HepG2 (cell line): Measurements from ENCODE around the gene TRMU. TPM values are rescaled to one million over a fixed set of nuclear protein-coding genes. Genes with fewer than 3 reads are reported as not detected.

Experiments used
- ARNT ChIP-seq: fragments of 450-650 bp; IDR thresholded peaks from 2 replicates; pipeline ENCODE4 v1.6.1; 2017
- ATRX ChIP-seq: sonication (generic); formaldehyde crosslinking; IDR thresholded peaks from 2 replicates; pipeline ENCODE4 v1.4.0; 2020; ENCODE audit warnings: missing genetic modification reagents, borderline replicate concordance
- FOXA1 ChIP-seq, 2 experiments: fragments of 450-650 bp in 1 of 2; sonication (generic) in 1 of 2; formaldehyde crosslinking in 1 of 2; IDR thresholded peaks; 2 replicates each; pipeline versions ENCODE4 v1.4.0 to v1.6.1; 2016 to 2020; ENCODE audit warnings: missing genetic modification reagents in 1 of 2
- KLF15 ChIP-seq: sonication (generic); formaldehyde crosslinking; IDR thresholded peaks from 2 replicates; pipeline ENCODE4 v1.8.1; 2023; ENCODE audit warnings: borderline replicate concordance, mild to moderate bottlenecking, inconsistent platforms, missing genetic modification reagents, mixed read lengths
- MLX ChIP-seq: IDR thresholded peaks from 2 replicates; pipeline ENCODE4 v1.6.1; 2016
- NR2F1 ChIP-seq, 2 experiments: fragments of 450-650 bp in 1 of 2; formaldehyde crosslinking in 1 of 2; IDR thresholded peaks; 2 replicates each; pipeline versions ENCODE4 v1.5.0 to v1.6.1; 2016 to 2020; ENCODE audit warnings: mild to moderate bottlenecking in 1 of 2, missing compliant biosample characterization in 1 of 2, missing genetic modification reagents in 1 of 2, moderate library complexity in 1 of 2
- PLSCR1 ChIP-seq: sonication (generic); formaldehyde crosslinking; IDR thresholded peaks from 2 replicates; pipeline ENCODE4 v1.5.0; 2020; ENCODE audit warnings: missing genetic modification reagents, mild to moderate bottlenecking, borderline replicate concordance
- REPIN1 ChIP-seq: sonication (generic); formaldehyde crosslinking; IDR thresholded peaks from 2 replicates; pipeline ENCODE4 v1.8.0; 2022; ENCODE audit warnings: missing genetic modification reagents, low read depth, mild to moderate bottlenecking, borderline replicate concordance
- RXRB ChIP-seq: IDR thresholded peaks from 2 replicates; pipeline ENCODE4 v1.6.1; 2016; ENCODE audit warnings: borderline replicate concordance, missing genetic modification reagents, missing compliant biosample characterization
- SATB2 ChIP-seq: sonication (generic); formaldehyde crosslinking; IDR thresholded peaks from 2 replicates; pipeline ENCODE4 v1.5.0; 2020; ENCODE audit warnings: missing genetic modification reagents
- SETDB1 ChIP-seq: sonication (generic); formaldehyde crosslinking; IDR thresholded peaks from 2 replicates; pipeline ENCODE4 v1.5.1; 2020; ENCODE audit warnings: missing genetic modification reagents, mild to moderate bottlenecking, borderline replicate concordance
- SNAPC2 ChIP-seq: sonication (generic); formaldehyde crosslinking; IDR thresholded peaks from 2 replicates; pipeline ENCODE4 v1.8.1; 2022; ENCODE audit warnings: mild to moderate bottlenecking, missing genetic modification reagents
- TERF1 ChIP-seq: sonication (generic); formaldehyde crosslinking; IDR thresholded peaks from 2 replicates; pipeline ENCODE4 v1.8.0; 2022; ENCODE audit warnings: mild to moderate bottlenecking, missing genetic modification reagents, moderate library complexity
- THYN1 ChIP-seq: sonication (generic); formaldehyde crosslinking; IDR thresholded peaks from 2 replicates; pipeline ENCODE4 v1.8.1; 2023; ENCODE audit warnings: low read depth, mild to moderate bottlenecking, moderate library complexity, missing genetic modification reagents, borderline replicate concordance
- TOPORS ChIP-seq: sonication (generic); formaldehyde crosslinking; IDR thresholded peaks from 2 replicates; pipeline ENCODE4 v1.8.0; 2023; ENCODE audit warnings: mild to moderate bottlenecking, missing genetic modification reagents
- YEATS4 ChIP-seq: sonication (generic); formaldehyde crosslinking; IDR thresholded peaks from 2 replicates; pipeline ENCODE4 v1.4.0; 2020; ENCODE audit warnings: missing genetic modification reagents, borderline replicate concordance
- ZFP90 ChIP-seq: sonication (generic); formaldehyde crosslinking; IDR thresholded peaks from 2 replicates; pipeline ENCODE4 v1.8.0; 2022; ENCODE audit warnings: missing genetic modification reagents, mild to moderate bottlenecking, inconsistent platforms, borderline replicate concordance
- ZHX1 ChIP-seq: sonication (generic); formaldehyde crosslinking; IDR thresholded peaks from 2 replicates; pipeline ENCODE4 v1.8.1; 2022; ENCODE audit warnings: low read depth, mild to moderate bottlenecking, missing genetic modification reagents
- ZNF160 ChIP-seq: sonication (generic); formaldehyde crosslinking; IDR thresholded peaks from 2 replicates; pipeline ENCODE4 v1.8.0; 2022; ENCODE audit warnings: mild to moderate bottlenecking, inconsistent platforms, missing genetic modification reagents
- ZNF460 ChIP-seq: sonication (generic); formaldehyde crosslinking; IDR thresholded peaks from 2 replicates; pipeline ENCODE4 v1.5.1; 2020; ENCODE audit warnings: missing genetic modification reagents, mild to moderate bottlenecking, borderline replicate concordance
- ZNF543 ChIP-seq: sonication (generic); formaldehyde crosslinking; IDR thresholded peaks from 2 replicates; pipeline ENCODE4 v1.4.0; 2020; ENCODE audit warnings: mild to moderate bottlenecking, missing genetic modification reagents
- ZNF75D ChIP-seq: sonication (generic); formaldehyde crosslinking; IDR thresholded peaks from 2 replicates; pipeline ENCODE4 v1.8.1; 2023; ENCODE audit warnings: missing genetic modification reagents, mild to moderate bottlenecking, borderline replicate concordance
- ZNF883 ChIP-seq: sonication (generic); formaldehyde crosslinking; IDR thresholded peaks from 2 replicates; pipeline ENCODE4 v1.5.1; 2020; ENCODE audit warnings: mild to moderate bottlenecking, missing genetic modification reagents; ENCODE audit errors: not compliant biosample characterization
- polyA plus RNA-seq, 8 experiments: library from polyadenylated mRNA; depleted of rRNA in 3 of 8; stranded (reverse) in 7 of 8; unstranded in 1 of 8; fragments of >200 nt; fragmentation: Illumina TruSeq in 4 of 8; extraction: Trizol in 4 of 8; gene quantifications; 2 replicates each; pipeline versions ENCODE4 v1.2.1 to v1.2.3, GENCODE V29; 2011 to 2016; ENCODE audit warnings: low read depth in 4 of 8, missing spikeins in 1 of 8, mixed read lengths in 1 of 8; ENCODE audit not compliant: insufficient read depth in 1 of 8
- total RNA-seq, 5 experiments: library from RNA; depleted of rRNA; stranded (reverse); fragments of >200 nt; fragmentation: Illumina TruSeq; extraction: Trizol; gene quantifications; 2 replicates each; pipeline ENCODE4 v1.2.3, GENCODE V29; 2016; ENCODE audit warnings: low read depth in 1 of 5

TRMU gene
- total and polyA plus RNA-seq, 2 of the 13 experiments (the other 11 are each of a cell fraction or from before 2014, with no cell fraction given) = 31.0 to 50.2 TPM

GRCh38 chr22:46296257-46297150 is 39.0 kb upstream of the TRMU start, which contains the start of gene GTSE1 (continued):
- no peak for TF ChIP-seq ZNF75D (CRISPR knock-in tag)
- TF ChIP-seq SNAPC2 (CRISPR knock-in tag) = peak; percentile 93
- 0 out of 2 replicates have a peak, but pooled peaks have one; percentile 68 for TF ChIP-seq TERF1 (CRISPR knock-in tag)
- TF ChIP-seq REPIN1 (CRISPR knock-in tag) = peak; percentile 73; the same call in 1 of the 2 replicates
- peak; percentile 79; the same call in 1 of the 2 replicates for TF ChIP-seq YEATS4
- TF ChIP-seq FOXA1 (IDR thresholded peaks at IDR 0.05) = no peak
- 0 out of 2 replicates have a peak, but pooled peaks have one; percentile 21 for TF ChIP-seq FOXA1 (CRISPR knock-in tag; IDR thresholded peaks at IDR 0.05)
- no peak for TF ChIP-seq NR2F1 (CRISPR knock-in tag; IDR thresholded peaks at IDR 0.05)
- no peak for TF ChIP-seq ZNF460 (CRISPR knock-in tag)
- no peak for TF ChIP-seq ATRX (CRISPR knock-in tag)
- peak; percentile 85; the same call in 1 of the 2 replicates for TF ChIP-seq TOPORS (CRISPR knock-in tag)
- TF ChIP-seq RXRB = 0 out of 2 replicates have a peak, but pooled peaks have one; percentile 14
- TF ChIP-seq SETDB1 (CRISPR knock-in tag) = no peak
- 0 out of 2 replicates have a peak, but pooled peaks have one; percentile 34 for TF ChIP-seq KLF15
- peak; percentile 70 for TF ChIP-seq ZHX1
- TF ChIP-seq ARNT = no peak
- peak; percentile 87; the same call in 1 of the 2 replicates for TF ChIP-seq ZNF160 (CRISPR knock-in tag)
- no peak for TF ChIP-seq PLSCR1 (CRISPR knock-in tag)
- TF ChIP-seq THYN1 (CRISPR knock-in tag) = peak; percentile 96; the same call in 1 of the 2 replicates
- no peak for TF ChIP-seq ZNF883 (CRISPR knock-in tag)
- TF ChIP-seq ZFP90 (CRISPR knock-in tag) = no peak
- no peak for TF ChIP-seq SATB2
- TF ChIP-seq MLX (CRISPR knock-in tag) = no peak
- TF ChIP-seq ZNF543 (CRISPR knock-in tag) = no peak
